H1 (cell line): ENCODE data around the gene ANKRD40. TPM values are rescaled to one million over a fixed set of nuclear protein-coding genes. Genes with fewer than 3 reads are reported as not detected.

Source experiments
- CBX5 ChIP-seq: fragments of 300-800, 300-1000 bp; sonication (generic); IDR thresholded peaks from 2 replicates; pipeline ENCODE4 v1.7.1; 2016; ENCODE audit warnings: antibody characterized with exemption, low read length, low read depth
- GTF2F1 ChIP-seq: IDR thresholded peaks from 2 replicates; pipeline ENCODE4 v1.6.1; 2012; ENCODE audit warnings: low read depth, low read length, improper control_type of control experiment, borderline replicate concordance
- POLR2A ChIP-seq, 2 experiments: IDR thresholded peaks; 1 replicate in 1 of 2; 2 replicates in 1 of 2; pipeline ENCODE4 v1.6.1; 2011; ENCODE audit warnings: low read depth in 2 of 2, low read length in 2 of 2, mild to moderate bottlenecking in 2 of 2; ENCODE audit errors: control extremely low read depth in 1 of 2
- SRF ChIP-seq: IDR thresholded peaks from 2 replicates; pipeline ENCODE4 v1.6.1; 2011; ENCODE audit warnings: mild to moderate bottlenecking, low read depth, low read length, moderate library complexity
- TAF1 ChIP-seq: IDR thresholded peaks from 2 replicates; pipeline ENCODE4 v1.6.1; 2011; ENCODE audit warnings: mild to moderate bottlenecking, low read depth, low read length
- polyA plus RNA-seq, 7 experiments: library from polyadenylated mRNA; depleted of rRNA in 3 of 7; stranded (reverse) in 5 of 7; unstranded in 2 of 7; fragments of >200 nt in 5 of 7; fragments of 200-250 nt in 2 of 7; gene quantifications; 1 replicate in 5 of 7; 2 replicates in 1 of 7; 4 replicates in 1 of 7; pipeline versions ENCODE4 v1.2.1 to v1.2.3, GENCODE V29; 2011 to 2013; ENCODE audit warnings: missing spikeins in 2 of 7, mixed read lengths in 2 of 7
- total RNA-seq: library from RNA; stranded (reverse); fragmentation: NEBNext Ultra II Directional; extraction: Animal tissue kit (Norgen Biotek cat#: 25700); gene quantifications from 2 replicates; pipeline ENCODE4 v1.2.1, GENCODE V29; 2021

ANKRD40 gene
- total and polyA plus RNA-seq, 2 of the 8 experiments (the other 6 are each of a cell fraction or from before 2014, with no cell fraction given): 26.1 to 50.1 TPM

DNA sequence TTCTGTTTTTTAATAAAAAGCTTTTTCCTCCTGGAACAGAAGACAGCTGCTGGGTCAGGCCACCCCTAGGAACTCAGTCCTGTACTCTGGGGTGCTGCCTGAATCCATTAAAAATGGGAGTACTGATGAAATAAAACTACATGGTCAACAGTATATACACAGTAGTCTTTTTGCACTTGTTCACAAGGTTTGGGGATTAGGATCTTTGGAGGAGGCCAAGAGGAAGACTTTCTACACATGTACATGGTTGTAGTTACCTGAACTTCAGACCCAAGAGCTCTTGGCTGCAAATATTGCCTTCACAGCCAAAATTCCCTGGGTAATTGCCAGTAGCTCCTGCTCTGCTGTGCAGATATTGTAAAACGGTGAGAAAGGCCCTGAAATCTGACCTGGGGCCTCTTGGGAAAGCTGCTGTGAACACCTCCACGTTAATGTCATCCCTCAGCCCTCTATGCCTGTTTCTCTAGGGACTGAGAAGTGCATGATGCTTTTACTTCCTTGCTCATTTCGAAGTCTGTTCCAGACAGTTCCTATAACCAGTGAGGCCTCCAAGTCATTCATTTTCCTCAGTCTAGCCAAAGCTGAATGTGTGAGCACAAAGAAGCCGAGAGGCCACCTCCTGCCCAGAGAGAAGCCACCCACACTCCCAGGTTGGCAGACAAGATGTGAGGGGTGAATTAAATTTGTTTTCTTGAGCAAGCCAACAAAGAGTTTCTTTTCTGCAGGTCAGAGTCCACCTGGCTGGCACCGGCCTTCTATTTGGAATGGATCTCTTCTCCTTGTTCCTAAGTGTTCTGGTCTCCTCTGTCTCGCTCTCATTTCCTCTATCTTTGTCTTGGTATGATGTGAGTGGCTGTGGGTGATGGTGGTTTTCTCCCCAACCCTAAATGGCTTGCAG, 15.9 kb downstream of the ANKRD40 start (continued):
- no peak for TF ChIP-seq CBX5
- TF ChIP-seq GTF2F1: no peak
- TF ChIP-seq SRF: no peak
- TF ChIP-seq TAF1: no peak
- no peak for TF ChIP-seq POLR2A (IDR thresholded peaks at IDR 0.05; ENCODE audit: control extremely low read depth in 1 of 2, low read depth in 2 of 2, low read length in 2 of 2)
